Left forelimb (tissue), 1 donor: Measurements from ENCODE around the gene PGBD5.
"Not testable (repeated sequence)": the region's sequence is repeated elsewhere in the genome, so short reads cannot be mapped to it uniquely, and the experiment has no call there.

Experiments used
- DNase-seq: peaks from one replicate; pipeline ENCODE4 v3.0.0-alpha.2; 2018; ENCODE audit warnings: low spot score

The PGBD5 gene, protein sequence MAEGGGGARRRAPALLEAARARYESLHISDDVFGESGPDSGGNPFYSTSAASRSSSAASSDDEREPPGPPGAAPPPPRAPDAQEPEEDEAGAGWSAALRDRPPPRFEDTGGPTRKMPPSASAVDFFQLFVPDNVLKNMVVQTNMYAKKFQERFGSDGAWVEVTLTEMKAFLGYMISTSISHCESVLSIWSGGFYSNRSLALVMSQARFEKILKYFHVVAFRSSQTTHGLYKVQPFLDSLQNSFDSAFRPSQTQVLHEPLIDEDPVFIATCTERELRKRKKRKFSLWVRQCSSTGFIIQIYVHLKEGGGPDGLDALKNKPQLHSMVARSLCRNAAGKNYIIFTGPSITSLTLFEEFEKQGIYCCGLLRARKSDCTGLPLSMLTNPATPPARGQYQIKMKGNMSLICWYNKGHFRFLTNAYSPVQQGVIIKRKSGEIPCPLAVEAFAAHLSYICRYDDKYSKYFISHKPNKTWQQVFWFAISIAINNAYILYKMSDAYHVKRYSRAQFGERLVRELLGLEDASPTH

GRCh38 chr1:230426246-230427093, at the start of gene PGBD5:
Gene PGBD5 (minus strand): TSS chr1:230426332. CDS start chr1:230425928, 404 bp downstream.
- peak; percentile 86 for DNase-seq

- not testable (repeated sequence) for DNase-seq
Measured at GRCh38 chr1:230474924-230475323, 48.8 kb upstream of the PGBD5 start.

GRCh38 chr1:230470750-230471149, 44.6 kb upstream of the PGBD5 start:
- not testable (repeated sequence) for DNase-seq

DNA sequence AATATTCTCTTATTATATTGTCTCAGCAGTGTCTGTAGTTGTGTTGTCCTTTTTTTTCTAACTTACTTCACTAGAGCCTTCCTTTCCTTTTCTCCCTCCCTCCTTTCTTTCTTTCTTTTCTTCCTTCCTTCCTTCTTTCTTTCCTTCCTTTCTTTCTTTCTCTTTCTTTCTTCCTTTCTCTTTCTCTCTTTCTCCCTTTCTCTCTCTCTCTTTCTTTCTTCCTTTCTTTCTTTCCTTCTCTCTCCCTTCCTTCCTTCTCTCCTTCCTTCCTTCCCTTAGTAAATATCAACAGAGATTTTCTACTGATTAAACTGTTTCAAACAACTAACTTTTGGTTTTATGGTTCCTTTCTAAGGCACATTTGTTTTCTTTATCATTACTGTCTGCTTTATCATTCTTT, 43.1 kb upstream of the PGBD5 start:
- no peak for DNase-seq

DNA sequence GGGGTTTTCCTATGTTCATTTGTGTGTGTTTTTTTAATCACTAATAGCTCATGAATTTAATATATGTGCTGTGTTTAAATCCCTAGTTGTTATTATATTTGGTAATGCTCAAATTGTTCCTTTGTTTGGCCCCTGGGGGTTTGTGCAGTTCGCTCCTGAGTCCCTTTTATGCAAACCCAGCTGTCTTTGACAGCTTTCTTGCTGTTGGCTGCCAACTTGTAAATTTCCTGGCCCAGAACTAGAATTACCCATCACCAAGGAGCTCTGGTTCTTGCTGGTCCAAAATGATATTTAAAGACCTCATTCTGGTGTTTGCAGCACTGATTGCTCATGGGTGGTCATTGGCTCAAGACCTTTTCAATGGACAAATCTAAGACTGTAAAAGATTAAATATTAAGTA, 39.6 kb upstream of the PGBD5 start:
- DNase-seq, result no peak

GRCh38 chr1:230464671-230465070, 38.5 kb upstream of the PGBD5 start:
- DNase-seq, result no peak

GRCh38 chr1:230463760-230464159, 37.6 kb upstream of the PGBD5 start:
- no peak for DNase-seq

DNA sequence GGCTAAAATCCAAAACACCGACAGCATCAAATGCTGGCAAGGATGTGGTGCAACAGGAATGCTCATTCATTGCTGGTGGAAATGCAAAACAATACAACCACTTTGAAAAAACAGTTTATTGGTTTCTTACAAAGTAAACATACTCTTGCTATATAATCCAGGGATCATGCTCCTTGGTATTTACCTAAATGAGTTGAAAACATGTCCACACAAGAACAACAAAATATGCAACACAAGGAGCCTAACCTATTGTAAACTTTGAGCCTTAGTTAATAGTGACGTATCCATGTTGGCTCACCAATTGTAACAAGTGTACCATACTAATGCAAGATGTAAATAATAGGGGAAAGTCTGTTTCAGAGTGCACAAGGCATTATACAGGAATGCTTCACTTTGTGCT, 37.2 kb upstream of the PGBD5 start:
- DNase-seq, result no peak

- DNase-seq, result no peak
Measured at GRCh38 chr1:230459465-230459864, 33.3 kb upstream of the PGBD5 start.

GRCh38 chr1:230458509-230458908, 32.4 kb upstream of the PGBD5 start:
- DNase-seq, result no peak

GRCh38 chr1:230456478-230456877, 30.3 kb upstream of the PGBD5 start:
- DNase-seq, result no peak

- DNase-seq, result no peak
Measured at GRCh38 chr1:230455291-230455690, 29.2 kb upstream of the PGBD5 start.

GRCh38 chr1:230453377-230453776, 27.2 kb upstream of the PGBD5 start:
- DNase-seq, result no peak

DNA sequence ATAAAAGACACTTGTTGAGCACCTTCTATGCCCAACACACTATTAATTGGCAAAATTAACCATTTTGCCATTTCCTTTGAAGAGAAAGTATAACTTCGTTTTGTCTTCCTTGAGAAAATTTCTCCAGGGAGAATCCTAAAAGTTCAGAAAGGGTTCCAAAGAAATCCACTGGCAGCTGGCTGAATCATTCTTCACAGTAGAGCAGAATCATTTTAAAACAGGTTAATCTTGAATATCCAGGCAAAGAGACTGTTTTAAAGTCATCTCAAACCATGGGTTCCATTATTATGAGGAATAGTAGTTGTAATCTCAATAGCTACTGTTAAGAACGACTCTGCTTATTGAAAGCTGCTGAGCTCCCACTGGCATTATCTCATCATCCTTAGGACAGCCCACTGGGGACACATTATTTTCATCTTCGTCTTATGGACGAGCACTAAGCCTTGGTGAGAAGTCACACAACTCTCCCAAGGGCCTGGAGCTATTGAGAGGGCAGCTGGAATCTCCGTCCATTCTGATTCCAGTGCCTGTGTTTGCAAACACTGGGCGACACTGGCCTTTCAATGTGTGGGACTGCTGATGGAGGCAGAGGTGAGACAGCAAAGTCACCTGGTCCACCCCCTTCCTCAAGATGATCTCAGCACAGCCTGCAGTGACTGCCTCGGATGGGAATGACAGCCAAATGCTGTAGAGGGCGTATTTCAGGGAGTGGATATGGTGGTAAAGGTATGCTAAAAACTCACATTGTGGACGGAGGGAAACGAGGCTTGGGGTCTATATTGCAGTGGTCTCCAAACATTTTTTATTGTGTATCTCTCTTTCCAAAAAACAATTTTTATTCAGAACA, 15.3 kb upstream of the PGBD5 start:
- no peak for DNase-seq

GRCh38 chr1:230435108-230435507, 9.0 kb upstream of the PGBD5 start:
- DNase-seq, result no peak

GRCh38 chr1:230431527-230431926, 5.4 kb upstream of the PGBD5 start:
- DNase-seq, result no peak

- no peak for DNase-seq
Measured at GRCh38 chr1:230430499-230430898, 4.4 kb upstream of the PGBD5 start.

- DNase-seq, result no peak
Measured at GRCh38 chr1:230429067-230429735, 3.1 kb upstream of the PGBD5 start.

GRCh38 chr1:230427981-230428380, 1.8 kb upstream of the PGBD5 start:
- no peak for DNase-seq

- no peak for DNase-seq
Measured at GRCh38 chr1:230427094-230427876, 1.2 kb upstream of the PGBD5 start.
